Activated CD8-positive, alpha-beta memory T cell treated with anti-CD3 and anti-CD28 coated beads for 48 hours (primary cell): ENCODE measurements around the gene UBE3B.
A peak's percentile ranks its signal among the peaks of the same experiment; 100 is the strongest.

ENCODE experiments used
- DNase-seq, 3 experiments: peaks; one replicate each; pipeline ENCODE4 v3.0.0-alpha.2; 2020; ENCODE audit warnings: low read depth in 2 of 3, low spot score in 2 of 3

The UBE3B gene

DNA sequence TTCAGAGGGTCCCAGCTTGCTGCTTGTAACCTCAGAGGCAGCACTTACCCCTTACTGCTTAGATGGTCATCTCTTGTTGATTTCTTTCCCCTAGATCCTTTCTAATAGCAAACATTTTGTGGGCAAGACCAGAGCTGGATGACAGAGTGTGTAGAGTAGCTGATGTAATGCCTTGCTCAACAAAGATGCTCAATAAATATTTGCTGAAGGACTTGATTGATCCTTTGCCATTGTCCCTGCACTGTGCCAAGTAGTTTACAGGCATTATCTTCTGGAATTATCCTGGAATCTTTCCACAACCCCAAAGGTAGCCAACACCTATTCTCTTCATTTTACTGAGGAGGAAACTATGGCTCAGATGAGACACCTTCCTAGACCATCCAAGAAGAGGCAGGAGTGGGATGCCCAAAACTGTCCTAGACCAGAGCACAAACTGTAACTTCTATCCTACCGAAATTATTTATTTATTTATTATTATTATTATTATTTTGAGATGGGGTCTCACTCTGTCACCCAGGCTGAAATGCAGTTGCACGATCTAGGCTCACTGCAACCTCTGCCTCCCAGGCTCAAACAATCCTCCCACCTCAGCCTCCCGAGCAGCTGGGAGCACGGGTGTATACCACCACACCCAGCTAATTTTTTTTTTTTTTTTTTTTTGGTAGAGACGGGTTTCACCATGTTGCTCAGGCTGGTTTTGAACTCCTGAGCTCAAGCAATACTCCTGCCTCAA is 94.5 kb downstream of the UBE3B start:
- DNase-seq: no peak

DNA sequence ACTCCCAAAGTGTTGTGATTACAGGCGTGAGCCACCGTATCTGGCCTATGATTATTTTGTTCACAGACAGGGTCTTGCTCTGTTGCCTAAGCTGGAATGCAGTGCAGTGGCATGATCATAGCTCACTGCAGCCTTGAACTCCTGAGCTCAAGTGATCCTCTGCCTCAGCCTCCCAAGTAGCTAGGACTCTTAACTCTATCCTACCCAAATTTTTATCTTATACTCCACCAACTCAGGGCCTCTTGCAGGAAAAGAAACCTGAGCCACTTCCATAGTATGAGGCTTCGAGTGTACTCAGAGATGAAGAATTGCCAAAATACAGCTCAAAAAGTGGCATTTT is 95.0 kb downstream of the UBE3B start:
- no peak for DNase-seq

DNA sequence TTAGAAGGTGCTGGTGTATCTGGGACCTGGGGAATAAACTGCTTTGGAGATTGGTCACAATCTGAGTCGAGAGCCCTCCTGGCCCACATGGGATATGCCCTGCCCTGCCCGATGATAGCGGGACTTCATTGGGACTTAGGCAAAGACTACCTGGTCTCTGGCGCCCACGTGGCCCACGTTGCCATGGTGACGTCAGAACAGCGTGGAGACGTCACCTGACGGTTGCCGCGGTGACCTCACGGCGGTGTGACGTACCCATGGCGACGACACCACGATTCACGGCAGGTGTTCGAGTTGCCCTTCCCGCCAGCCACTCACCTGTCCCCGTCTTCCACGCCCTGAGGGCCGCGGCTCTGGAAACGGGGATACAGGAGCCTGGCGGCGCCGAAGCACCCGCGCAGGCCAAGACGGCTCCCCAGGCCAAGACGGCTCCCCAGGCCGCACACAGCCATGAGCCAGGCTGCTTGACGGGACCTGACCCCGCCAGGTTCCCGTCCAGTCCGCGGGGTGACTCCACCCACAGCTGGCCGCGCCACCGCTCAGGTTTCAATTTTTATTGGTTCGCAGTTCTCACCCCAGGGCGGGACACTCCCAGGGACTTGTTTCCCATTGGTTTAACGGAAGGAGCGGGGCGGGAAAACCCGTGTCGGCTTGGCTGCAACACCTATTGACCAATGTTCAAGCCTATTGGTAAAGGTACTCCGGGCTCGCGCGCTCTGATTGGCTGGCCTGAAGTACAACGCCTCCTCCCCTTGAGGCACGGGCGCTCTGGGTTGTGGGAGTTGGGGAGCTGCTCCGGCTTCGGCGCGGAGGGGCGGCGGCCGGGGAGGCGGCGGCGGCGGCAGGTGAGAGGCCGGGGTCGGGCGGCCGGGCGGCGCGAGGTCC is 95.8 kb downstream of the UBE3B start, which contains the start of the genes MMAB and MVK:
Gene MMAB (minus strand): TSS at position 476 of the 885 bp plus-strand sequence. CDS start 24 bp downstream, at position 452.
Gene MVK (plus strand): TSS at position 766 of the 885 bp plus-strand sequence. CDS start 1,029 bp downstream, outside the sequence.
- DNase-seq: peak; percentile 82 to 95 (median 93)

DNA sequence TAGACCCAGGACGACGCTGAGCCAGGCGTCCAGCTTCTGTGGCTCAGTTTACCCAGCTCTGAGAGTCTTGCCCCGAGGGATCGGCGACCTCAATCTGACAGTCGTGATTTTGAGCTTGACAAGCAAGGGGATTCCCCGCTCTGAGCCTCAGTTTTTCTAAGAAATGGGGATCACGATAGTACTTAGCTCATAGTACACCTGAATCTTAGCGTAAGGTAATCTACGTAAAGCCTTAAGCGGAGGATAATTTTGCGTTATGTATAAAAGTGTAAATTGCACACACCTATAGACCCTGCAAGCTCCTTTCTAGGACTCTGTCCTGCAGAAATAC is 96.4 kb downstream of the UBE3B start:
- DNase-seq: no peak

DNA sequence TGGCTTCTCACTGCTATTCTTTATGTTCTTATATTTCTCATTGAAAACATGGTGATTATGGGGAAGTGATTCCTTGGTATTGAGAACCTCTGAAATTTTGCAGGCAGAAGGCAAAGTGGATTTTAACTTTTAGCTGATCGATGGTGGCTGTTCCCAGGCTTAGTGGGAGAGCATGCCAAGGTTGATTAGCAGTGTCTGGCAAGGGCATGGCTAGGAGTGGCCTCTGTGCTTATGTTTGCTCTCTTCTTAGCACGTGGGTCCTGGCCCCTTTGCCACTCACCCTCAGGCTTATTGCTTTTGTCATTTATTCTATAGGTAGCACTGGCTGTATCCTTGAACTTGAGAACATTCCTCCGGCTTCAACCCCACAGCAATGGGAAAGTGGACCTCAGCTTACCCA is 98.2 kb downstream of the UBE3B start:
- no peak for DNase-seq

DNA sequence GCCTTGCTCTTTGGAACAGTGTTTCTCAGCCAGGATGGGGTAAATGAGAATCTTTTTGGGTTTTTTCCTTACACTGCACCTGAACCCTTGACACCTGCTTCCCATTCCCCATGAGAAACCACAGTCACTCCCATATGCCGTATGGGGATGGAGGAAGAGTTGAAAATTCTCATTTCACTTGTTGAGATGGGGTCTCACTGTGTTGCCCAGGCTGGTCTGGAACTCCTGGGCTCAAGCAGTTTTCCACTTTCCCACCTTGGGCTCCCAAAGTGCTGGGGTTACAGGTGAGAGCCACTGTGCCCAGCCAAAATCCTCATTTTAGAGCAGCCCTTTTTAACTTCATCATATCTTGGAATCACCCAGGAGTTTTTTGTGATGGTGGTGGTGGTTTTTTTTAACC is 99.9 kb downstream of the UBE3B start:
- DNase-seq: no peak

DNA sequence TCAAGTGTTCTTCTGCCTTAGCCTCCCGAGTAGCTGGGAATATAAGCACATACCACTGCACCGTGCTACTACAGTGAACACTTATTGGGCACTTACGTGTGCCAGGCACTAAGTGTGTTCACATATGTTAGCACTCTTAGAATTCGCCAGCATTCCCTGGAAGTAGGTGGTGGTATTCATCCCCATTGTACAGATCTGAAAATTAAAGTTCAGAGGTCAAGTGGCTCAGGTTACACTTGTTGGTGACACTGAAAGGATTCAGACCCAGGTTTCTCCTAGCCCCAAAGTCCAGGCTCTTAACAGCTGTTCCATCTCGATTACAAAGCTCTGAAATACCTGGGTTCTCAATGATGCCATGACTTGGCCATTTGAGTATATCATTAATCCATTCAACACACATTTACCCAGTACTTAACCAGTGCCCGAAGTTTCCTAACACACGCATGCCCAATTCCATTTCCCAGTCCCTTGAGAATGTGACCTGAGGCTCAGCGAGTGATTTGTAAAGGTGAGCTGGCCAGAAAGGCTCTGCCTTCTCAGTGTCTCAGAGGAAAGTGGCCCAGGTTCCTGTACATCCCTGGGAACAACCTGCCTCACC is 101.0 kb downstream of the UBE3B start:
- no peak for DNase-seq

DNA sequence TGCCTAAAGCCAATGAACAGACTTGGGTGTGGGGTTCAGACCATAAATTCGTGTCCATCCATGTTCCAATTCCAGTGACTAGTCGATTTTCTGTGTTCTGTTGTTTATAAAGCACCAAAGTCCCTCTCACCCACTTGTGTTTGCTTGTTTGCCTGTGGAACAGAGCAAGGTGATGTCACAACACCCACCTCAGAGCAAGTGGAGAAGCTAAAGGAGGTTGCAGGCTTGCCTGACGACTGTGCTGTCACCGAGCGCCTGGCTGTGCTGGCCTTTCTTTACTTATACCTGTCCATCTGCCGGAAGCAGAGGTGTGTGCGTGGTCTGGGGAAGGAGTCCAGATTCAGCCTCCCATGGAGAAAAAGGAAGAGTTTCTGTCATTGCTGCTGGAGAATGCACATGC is 102.2 kb downstream of the UBE3B start:
- no peak for DNase-seq

DNA sequence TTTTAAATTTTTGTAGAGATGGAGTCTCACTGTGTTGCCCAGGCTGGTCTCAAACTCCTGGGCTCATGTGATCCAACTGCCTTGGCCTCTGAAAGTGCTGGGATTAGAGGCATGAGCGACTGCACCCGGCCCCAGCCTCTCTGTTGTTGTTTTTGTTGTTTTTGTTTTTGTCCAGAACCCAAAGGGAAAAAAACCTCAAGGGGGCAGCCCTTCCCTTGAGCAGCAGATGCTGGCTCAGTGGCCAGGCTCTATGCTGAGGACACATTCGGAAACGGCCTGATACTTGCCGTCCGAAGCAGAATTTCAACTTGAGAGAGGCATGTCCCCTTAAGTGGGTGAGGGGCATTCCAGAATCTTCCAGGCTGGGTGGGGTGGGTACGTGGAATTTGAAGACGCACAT is 102.8 kb downstream of the UBE3B start:
- DNase-seq: no peak

DNA sequence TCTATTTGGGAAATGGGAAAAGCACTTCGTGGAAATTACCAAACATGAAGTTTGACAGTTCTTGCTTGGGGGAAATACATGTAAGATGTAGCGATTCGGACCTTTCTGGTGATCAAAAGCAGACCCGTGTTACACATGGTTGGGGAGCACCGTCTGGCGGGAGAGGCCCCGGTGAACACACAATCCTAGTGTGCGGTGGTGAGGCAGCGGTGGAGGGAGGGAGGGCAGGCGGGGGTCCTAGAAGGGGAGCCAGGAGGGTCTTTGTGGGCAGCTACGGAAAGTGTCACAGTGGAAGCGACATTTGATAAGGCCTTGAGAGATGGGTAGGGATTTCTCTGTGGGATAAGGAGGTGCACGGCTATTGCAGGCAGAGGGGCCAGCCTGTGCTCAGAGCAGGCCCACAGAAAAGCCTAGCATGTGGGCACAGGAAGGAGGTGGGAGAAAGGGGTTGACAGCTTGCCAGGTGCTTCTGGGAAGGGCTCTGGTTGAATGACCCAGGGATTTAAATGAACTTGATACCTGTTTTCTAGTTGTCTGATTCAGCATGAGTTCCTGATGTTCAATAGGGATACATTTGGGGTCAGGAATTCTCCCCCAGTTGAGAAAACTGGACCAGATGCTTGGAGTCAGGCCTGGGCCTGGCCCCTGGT is 103.4 kb downstream of the UBE3B start:
- no peak for DNase-seq

DNA sequence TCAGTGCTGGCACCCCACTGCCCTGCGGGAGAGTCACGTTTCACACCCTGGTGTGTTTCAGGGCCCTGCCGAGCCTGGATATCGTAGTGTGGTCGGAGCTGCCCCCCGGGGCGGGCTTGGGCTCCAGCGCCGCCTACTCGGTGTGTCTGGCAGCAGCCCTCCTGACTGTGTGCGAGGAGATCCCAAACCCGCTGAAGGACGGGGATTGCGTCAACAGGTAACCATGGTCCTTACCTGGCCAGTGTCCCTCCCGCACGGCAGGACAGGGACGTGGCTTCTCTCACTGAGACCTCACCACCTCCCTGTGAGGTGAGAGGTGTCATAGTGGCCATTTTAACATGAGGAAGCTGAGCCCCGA is 103.9 kb downstream of the UBE3B start:
- DNase-seq: no peak

DNA sequence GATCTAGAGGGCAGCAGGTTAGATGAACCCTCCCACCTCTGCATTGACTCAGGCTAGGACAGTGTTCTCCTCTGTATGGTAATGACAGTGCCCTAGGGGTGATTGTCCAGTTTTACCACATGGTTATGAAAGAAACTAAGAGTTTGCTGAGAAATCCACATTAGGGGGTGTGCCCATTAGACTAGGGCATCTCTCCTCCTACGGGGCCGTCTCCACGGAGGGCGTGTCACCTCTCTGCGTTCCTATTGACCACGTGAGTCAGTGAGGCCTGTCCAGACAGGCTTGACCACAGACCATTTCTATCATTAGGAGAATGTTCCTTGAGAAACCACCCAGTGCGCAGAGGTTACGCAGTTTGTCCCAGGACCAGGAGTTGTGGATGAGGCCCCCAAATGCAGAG is 104.4 kb downstream of the UBE3B start:
- DNase-seq: no peak

DNA sequence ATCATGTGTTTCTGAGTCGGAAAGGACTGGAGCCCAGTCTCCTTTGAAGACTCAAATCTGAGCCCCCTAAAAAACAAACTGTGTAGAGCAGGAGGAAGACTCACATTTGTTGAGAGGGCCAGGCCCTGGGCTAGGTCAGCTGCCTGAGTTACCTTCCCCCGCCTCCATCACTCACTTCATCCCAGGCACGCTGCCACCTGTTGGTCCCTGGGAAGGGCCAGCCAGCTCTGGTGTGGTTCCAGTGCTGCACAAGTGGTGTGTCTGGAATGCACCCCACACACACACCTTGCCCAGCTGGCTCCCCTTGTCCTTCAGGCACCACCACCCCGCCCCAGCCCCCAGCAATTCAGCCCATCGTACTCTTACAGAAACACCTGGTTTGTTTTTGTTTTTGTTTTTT is 105.2 kb downstream of the UBE3B start:
- DNase-seq: no peak

DNA sequence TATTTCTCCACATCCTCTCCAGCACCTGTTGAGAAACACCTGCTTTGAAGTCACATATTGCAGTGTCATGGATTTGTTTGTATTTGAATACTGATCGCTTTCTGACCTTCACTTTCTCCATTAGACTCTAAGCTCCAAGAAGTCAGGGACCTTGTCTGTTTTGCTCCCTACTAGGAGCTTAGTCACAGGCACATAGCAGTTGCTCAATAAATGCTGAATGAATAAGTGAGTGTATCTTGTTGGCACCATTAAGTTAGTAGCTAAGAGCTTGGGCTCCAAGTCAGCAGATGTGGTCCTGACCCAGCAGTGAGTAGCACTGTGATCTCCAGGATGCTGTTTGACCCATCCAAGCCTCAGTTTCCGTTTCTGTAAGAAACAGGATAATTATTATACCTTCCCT is 106.3 kb downstream of the UBE3B start:
- no peak for DNase-seq
